AG10803 (cell line): ENCODE measurements around the gene RABGAP1L.

Experiments
- DNase-seq: peaks from one replicate; pipeline ENCODE4 v3.0.0; 2010; ENCODE audit warnings: low read depth
- H3K4me3 ChIP-seq: 2 replicates; pipeline ENCODE4 v1.5.1; 2011; ENCODE audit warnings: mild to moderate bottlenecking, low read length, control low read depth
- TF ChIP-seq, protein P1 (sequence below): conservative IDR thresholded peaks from 2 replicates; pipeline ENCODE4 v1.5.1; 2011; ENCODE audit warnings: mild to moderate bottlenecking, low read length, control low read depth, inconsistent platforms

The RABGAP1L gene

DNA sequence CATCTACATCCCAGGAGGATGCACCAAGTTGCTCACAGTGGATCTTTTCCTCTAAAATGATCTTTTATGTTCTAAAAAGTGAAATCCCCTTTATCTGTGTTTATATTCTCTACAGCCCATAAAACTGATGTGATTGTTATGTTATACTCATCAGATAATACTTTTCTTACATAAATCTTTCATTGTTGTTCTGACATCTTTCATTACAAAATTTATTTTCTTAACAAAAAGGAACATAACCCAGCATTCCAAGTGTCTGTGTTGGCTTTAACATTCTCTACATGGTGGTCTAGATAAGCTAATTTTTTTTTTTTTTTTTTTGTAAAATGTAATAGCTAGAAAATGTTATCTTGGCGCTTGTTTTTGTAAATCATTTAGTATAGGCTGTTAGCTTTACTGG lies 832.2 kb downstream of the RABGAP1L start:
- TF ChIP-seq, protein P1, sequence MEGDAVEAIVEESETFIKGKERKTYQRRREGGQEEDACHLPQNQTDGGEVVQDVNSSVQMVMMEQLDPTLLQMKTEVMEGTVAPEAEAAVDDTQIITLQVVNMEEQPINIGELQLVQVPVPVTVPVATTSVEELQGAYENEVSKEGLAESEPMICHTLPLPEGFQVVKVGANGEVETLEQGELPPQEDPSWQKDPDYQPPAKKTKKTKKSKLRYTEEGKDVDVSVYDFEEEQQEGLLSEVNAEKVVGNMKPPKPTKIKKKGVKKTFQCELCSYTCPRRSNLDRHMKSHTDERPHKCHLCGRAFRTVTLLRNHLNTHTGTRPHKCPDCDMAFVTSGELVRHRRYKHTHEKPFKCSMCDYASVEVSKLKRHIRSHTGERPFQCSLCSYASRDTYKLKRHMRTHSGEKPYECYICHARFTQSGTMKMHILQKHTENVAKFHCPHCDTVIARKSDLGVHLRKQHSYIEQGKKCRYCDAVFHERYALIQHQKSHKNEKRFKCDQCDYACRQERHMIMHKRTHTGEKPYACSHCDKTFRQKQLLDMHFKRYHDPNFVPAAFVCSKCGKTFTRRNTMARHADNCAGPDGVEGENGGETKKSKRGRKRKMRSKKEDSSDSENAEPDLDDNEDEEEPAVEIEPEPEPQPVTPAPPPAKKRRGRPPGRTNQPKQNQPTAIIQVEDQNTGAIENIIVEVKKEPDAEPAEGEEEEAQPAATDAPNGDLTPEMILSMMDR, result no peak
- no peak overlapping the region for H3K4me3 ChIP-seq
- no peak for DNase-seq

DNA sequence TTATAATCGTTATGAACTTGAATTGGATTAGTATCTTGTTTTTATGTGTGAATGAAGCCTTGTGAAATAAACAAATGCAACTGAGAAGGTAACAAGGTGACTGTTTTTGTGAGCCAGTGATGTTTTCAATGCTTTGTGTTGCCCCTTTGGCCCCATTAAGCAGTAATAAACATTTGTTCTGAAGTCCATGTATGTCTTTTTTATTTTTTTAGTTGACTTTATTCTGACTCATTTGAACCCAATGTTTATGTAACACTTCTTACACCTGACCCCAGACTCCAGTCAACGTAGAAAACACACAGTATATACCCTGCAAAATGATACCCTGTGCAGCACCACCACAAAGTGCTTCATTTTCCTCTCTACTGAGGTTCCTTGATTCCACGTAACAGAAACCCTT lies 835.8 kb downstream of the RABGAP1L start:
- TF ChIP-seq, protein P1, result no peak
- no peak for DNase-seq
- H3K4me3 ChIP-seq, result no peak overlapping the region

DNA sequence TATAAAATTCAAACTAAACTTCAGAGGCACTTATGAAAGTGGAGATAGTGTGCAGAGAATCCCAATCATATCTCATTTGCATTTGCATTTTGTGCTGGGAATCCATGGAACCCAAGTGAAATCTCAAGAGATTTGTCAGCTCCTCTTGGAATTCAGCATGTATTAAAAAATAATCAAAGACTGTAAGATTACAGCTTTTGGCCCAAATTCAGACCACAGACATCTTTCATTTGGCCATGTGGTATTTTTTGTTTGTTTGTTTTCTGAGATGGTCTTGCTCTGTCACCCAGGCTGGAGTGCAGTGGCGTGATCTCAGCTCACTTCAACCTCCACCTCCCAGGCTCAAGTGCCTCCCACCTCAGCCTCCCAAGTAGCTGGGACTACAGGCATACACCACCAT lies 836.6 kb downstream of the RABGAP1L start:
- no peak overlapping the region for H3K4me3 ChIP-seq
- DNase-seq, result peak; percentile 52
- TF ChIP-seq, protein P1, result no peak

DNA sequence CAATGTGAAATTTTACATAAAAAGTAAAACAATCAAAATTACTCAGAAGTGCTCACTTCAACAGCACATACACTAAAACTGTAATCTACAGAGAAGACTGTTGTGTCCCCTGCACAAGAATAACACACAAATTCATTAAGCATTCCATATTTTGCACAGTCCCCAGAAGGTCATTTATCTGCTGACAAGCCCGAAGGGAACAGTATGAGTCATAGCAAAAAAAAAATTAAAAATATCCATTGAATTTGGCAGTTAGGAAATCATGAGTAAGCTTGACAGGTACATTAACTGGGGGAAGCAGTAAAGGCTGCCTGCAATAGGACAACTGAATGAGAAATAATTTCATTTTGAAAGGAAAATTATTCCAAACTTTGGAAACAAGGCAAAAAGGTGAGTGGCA lies 837.2 kb downstream of the RABGAP1L start:
- peak; percentile 31 for DNase-seq
- no peak overlapping the region for H3K4me3 ChIP-seq
- TF ChIP-seq, protein P1, result no peak

DNA sequence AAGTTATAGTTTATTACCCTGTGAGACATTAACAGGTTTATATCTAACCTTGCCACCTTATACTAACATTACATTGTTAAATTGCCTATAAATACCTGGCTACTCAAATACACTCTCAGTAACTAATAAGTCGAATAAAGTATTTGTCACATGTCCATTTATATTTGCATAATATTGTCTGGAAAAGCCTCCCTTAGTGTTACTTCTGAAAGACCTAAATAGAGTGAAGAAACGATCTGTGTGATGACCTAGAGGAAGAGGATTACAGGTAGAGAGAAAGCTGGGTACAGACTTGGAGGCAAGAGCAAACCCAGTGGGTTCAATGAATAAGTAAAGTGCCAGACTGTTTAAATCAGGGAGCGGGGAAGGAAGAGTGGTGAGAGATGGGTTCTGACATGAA lies 837.7 kb downstream of the RABGAP1L start:
- TF ChIP-seq, protein P1, result no peak
- no peak overlapping the region for H3K4me3 ChIP-seq

DNA sequence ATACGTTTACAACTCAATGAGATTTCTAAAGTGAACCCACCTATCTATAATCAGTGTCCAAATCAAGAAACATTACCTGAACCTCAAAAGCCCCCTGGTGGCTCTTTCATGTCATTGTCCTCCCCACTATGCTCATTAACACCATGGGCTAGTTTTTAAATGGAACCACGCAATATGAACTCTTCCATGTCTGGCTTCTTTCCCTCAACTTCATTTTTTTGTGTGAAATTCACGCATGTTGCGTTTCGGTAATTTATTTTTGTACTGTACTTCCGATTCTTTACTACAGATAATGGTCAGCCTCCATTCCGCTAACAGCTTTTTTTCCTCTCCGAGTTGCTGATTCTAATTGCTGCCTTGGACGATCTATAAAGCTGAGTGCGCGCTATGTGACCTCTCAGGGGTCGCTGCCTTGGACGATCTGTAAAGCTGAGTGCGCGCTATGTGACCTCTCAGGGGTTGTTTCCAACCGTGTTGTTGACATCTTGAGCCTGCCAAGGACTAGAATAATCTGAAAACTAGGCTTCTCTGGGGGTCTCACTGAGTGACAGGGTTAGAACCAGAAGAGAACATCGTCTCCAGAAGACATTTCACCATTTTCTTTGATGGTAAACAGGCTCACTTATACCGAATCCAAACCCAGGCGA lies 839.4 kb downstream of the RABGAP1L start:
- peak overlapping the region; percentile 89 for H3K4me3 ChIP-seq
- TF ChIP-seq, protein P1, result peak; percentile 89
- DNase-seq, result peak; percentile 59

More for the DNA sequence above, 837.7 kb downstream of the RABGAP1L start:
- no peak for DNase-seq

DNA sequence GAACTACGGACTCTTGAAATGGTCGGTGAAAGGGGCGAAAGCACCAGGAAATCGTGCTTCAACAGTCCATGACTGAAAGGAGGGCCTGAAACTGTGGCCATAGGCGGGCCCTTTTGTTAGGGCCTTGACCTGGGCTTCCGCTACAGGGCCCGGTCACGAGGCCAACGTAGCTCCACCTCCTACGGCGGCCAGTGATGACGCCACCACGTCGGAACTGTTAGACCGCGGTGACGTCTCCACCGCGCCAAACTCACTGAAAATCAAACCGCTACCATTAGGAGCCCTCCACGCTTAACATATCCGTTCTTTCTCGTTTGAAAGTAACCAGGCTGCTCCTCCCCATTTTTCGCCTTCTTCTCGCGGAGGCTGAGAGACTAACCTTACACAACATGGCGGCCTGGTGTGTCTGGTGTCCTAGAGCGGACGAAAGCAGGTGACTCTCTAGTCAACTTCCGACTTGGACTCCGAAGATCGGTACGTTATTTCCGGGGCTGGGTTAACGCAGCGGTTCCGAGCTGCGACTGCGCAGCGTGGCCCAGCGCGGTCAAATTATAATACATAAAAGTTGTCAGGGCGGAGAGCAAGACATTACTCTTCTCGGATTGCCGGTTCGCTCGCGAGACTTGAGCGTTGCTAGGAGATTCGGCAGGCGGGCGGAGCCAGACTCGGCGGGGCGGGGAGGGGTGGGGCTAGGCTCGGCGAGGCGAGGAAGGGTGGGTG lies 840.1 kb downstream of the RABGAP1L start:
- peak overlapping the region; percentile 89 for H3K4me3 ChIP-seq
- TF ChIP-seq, protein P1, result no peak
- peak; percentile 100 for DNase-seq
